ENCODE measurements around the gene RUVBL2. TPM values are rescaled to one million over a fixed set of nuclear protein-coding genes. Genes with fewer than 3 reads are reported as not detected.
A peak's percentile ranks its signal among the peaks of the same experiment; 100 is the strongest.
"Not testable (repeated sequence)": the region's sequence is repeated elsewhere in the genome, so short reads cannot be mapped to it uniquely, and the experiment has no call there.

RUVBL2 gene
- polyA plus RNA-seq, 1 experiment = 221 TPM

DNA sequence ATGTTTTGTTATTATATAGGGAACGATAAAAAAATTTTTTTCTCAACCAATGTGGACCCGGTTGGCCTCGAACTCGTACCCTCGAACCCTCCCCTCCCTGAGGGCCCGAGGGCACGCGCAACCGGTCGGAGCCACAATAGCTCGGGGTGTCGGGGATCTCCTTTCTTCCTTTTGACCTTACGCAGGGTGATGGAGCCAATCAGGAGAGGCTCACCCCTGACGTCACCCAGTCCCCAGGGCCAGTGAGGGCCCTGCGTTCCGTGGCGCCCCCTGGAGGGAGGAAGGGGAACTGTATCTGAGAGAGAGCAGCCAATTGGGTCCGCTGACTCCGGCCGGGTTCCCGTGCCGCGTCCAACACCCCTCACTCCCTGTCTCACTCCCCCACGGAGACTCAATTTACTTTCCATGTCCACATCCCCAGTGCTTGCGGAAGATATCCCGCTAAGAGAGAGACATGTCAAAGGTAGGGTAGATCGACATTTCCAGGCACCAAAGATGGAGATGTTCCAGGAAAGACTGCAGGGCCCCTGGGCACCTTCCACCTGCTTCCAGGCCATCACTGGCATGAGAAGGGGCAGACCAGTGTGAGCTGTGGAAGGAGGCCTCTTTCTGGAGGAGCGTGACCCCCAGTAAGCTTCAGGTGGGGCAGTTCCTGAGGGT lies 38.1 kb downstream of the RUVBL2 start, which contains the start of gene CGB2:
Gene CGB2, plus strand, starts transcription at position 249 of the 660 bp plus-strand sequence. Its CDS starts 206 bp downstream, at position 455.
- DNase-seq (ENCODE audit: low read depth); POLR2A ChIA-PET; H3K27me3 ChIP-seq (ENCODE audit: control insufficient read depth, insufficient read depth, low read length); CTCF ChIA-PET; H3K4me3 ChIP-seq (ENCODE audit: low read depth, low read length); H3K36me3 ChIP-seq (ENCODE audit: control insufficient read depth, insufficient read depth, low read length): not testable (repeated sequence)
- TF ChIP-seq, protein P1, sequence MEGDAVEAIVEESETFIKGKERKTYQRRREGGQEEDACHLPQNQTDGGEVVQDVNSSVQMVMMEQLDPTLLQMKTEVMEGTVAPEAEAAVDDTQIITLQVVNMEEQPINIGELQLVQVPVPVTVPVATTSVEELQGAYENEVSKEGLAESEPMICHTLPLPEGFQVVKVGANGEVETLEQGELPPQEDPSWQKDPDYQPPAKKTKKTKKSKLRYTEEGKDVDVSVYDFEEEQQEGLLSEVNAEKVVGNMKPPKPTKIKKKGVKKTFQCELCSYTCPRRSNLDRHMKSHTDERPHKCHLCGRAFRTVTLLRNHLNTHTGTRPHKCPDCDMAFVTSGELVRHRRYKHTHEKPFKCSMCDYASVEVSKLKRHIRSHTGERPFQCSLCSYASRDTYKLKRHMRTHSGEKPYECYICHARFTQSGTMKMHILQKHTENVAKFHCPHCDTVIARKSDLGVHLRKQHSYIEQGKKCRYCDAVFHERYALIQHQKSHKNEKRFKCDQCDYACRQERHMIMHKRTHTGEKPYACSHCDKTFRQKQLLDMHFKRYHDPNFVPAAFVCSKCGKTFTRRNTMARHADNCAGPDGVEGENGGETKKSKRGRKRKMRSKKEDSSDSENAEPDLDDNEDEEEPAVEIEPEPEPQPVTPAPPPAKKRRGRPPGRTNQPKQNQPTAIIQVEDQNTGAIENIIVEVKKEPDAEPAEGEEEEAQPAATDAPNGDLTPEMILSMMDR (IDR thresholded peaks at IDR 0.05; ENCODE audit: insufficient read depth, low read depth, low read length) = peak; percentile 34; the same call in 1 of the 2 replicates

DNA sequence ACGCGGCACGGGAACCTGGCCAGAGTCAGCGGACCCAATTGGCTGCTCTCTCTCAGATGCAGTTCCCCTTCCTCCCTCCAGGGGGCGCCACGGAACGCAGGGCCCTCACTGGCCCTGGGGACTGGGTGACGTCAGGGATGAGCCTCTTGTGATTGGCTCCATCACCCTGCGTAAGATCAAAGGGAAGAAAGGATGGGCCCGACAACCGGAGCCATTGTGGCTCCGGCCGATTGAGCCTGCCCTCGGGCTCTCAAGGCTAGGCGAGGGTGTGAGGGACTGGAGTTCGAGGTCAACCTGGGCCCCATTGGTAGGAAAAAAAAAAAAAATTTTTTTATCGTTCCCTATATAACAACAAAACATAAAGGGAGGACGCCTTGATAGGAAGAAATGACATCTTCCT lies 43.1 kb downstream of the RUVBL2 start, which contains the start of gene CGB1:
Gene CGB1, minus strand, starts transcription at position 81 of the 400 bp plus-strand sequence. CDS start 184 bp downstream, outside the sequence.
- H3K36me3 ChIP-seq (ENCODE audit: control insufficient read depth, insufficient read depth, low read length); DNase-seq (ENCODE audit: low read depth); H3K27me3 ChIP-seq (ENCODE audit: control insufficient read depth, insufficient read depth, low read length); CTCF ChIA-PET; POLR2A ChIA-PET; H3K4me3 ChIP-seq (ENCODE audit: low read depth, low read length): not testable (repeated sequence)
- TF ChIP-seq, protein P1 (IDR thresholded peaks at IDR 0.05; ENCODE audit: insufficient read depth, low read depth, low read length) = peak; percentile 53

DNA sequence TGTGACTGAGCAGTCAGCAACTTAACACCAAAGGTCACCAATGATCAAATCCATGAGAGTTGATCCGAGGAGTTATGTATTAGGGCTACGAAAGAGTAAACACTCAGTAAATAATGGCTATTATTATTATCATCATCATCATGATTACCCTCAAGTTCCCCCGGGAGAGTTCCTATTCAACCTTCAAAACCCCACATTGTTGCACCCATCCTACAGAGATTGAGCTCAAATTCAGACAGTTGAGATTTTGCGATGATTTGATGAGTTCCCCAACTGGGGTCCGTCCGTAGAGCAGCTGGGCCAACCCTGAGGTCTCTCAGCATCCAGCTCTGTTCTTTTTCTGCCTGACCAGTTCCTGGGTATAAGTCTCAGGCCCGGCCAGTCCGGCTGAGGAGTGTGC lies 44.4 kb downstream of the RUVBL2 start:
- CTCF ChIA-PET = not testable (repeated sequence)

DNA sequence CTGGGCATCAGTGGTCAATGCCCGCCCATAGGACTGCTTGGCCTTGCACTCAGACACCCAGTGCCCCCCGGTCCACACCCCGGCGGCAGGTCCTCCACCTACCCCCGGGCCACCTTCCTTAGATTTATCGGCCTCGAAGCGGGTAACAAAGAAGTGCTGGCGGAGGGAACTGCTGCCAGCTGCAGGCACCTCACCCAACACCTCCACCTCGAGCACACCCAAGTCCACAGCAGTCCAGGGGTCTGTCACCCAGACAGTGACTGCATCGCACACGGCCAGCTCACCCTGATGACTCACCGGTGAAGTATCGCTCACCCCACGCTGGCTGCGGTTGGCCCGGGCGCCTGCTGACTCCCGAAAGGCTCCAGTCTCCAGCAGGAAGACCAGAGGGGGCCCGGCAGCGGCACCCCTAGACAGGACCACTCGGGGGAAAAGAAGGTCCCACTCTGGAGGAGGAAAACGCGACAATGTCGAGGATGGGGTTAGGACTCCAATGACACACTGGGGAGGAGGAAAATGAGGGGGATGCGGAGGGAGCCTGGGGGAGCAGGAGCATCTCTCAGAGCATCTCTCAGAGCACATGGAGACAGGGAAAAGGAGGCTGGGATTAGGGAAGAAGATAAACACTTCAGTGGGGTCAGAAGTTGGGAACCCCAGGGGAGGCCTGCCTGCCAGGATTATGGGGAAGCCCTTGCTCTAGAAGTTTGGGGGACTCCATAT lies 45.0 kb downstream of the RUVBL2 start:
- CTCF ChIA-PET = interaction anchor here (0.8 kb wide), 1 partner anchor 21 kb away, joined by 3 read pairs; no protein-coding TSS in a partner anchor
- POLR2A ChIA-PET; H3K36me3 ChIP-seq (ENCODE audit: control insufficient read depth, insufficient read depth, low read length); DNase-seq (ENCODE audit: low read depth); H3K4me3 ChIP-seq (ENCODE audit: low read depth, low read length); H3K27me3 ChIP-seq (ENCODE audit: control insufficient read depth, insufficient read depth, low read length): not testable (repeated sequence)

More for the DNA sequence above, 44.4 kb downstream of the RUVBL2 start:
- DNase-seq (ENCODE audit: low read depth); H3K4me3 ChIP-seq (ENCODE audit: low read depth, low read length); H3K36me3 ChIP-seq (ENCODE audit: control insufficient read depth, insufficient read depth, low read length); H3K27me3 ChIP-seq (ENCODE audit: control insufficient read depth, insufficient read depth, low read length); POLR2A ChIA-PET: not testable (repeated sequence)

DNA sequence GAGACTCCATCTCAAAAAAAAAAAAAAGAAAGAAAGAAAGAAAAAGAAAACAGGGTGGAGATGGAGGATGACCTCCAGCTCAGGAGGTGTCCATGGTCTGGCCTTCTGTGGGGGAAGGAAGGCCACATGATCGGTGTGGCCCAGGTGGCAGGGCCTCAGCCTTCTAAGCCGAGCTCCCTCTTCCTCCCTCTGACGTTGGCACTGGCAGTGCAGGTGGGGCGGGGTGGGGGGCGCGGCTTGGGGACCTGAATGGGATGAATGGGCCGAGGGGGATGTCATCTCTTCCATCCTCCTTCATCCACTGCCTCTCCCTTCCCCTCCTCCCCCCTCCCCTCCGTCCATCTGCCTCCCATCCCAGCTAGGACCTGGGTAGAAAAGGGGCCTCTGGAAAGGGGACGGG lies 46.0 kb downstream of the RUVBL2 start:
- H3K36me3 ChIP-seq (ENCODE audit: control insufficient read depth, insufficient read depth, low read length); H3K4me3 ChIP-seq (ENCODE audit: low read depth, low read length); H3K27me3 ChIP-seq (ENCODE audit: control insufficient read depth, insufficient read depth, low read length); CTCF ChIA-PET; POLR2A ChIA-PET; DNase-seq (ENCODE audit: low read depth): not testable (repeated sequence)

DNA sequence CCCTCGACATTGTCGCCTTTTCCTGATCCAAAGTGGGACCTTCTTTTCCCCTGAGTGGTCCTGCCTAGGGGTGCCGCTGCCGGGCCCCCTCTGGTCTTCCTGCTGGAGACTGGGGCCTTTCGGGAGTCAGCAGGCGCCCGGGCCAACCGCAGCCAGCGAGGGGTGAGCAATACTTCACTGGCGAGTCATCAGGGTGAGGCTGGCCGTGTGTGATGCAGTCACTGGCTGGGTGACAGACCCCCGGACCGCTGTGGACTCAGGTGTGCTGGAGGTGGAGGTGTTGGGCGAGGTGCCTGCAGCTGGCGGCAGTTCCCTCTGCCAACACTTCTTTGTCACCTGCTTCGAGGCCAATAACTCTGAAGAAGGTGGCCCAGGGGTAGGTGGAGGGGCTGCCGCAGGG lies 48.5 kb downstream of the RUVBL2 start:
- DNase-seq (ENCODE audit: low read depth) = no peak
- H3K27me3 ChIP-seq (ENCODE audit: control insufficient read depth, insufficient read depth, low read length) = no peaks in the 10 kb centered on the region
- H3K4me3 ChIP-seq (ENCODE audit: low read depth, low read length) = no peak overlapping the region
- H3K36me3 ChIP-seq (ENCODE audit: control insufficient read depth, insufficient read depth, low read length) = no peaks in the 10 kb centered on the region
- TF ChIP-seq, protein P1 (IDR thresholded peaks at IDR 0.05; ENCODE audit: insufficient read depth, low read depth, low read length) = no peak
- CTCF ChIA-PET = no interaction called here
- POLR2A ChIA-PET = no interaction called here

DNA sequence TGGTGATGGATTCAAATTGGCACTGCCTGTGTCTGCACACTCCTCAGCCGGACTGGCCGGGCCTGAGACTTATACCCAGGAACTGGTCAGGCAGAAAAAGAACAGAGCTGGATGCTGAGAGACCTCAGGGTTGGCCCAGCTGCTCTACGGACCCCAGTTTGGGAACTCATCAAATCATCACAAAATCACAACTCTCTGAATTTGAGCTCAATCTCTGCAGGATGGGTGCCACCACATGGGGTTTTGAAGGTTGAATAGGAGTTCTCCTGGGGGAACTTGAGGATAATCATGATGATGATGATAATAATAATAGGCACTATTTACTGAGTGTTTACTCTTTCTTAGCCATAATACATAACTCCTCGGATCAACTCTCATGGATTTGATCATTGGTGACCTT lies 49.0 kb downstream of the RUVBL2 start:
- DNase-seq (ENCODE audit: low read depth); POLR2A ChIA-PET; H3K36me3 ChIP-seq (ENCODE audit: control insufficient read depth, insufficient read depth, low read length); H3K27me3 ChIP-seq (ENCODE audit: control insufficient read depth, insufficient read depth, low read length); CTCF ChIA-PET; H3K4me3 ChIP-seq (ENCODE audit: low read depth, low read length): not testable (repeated sequence)

DNA sequence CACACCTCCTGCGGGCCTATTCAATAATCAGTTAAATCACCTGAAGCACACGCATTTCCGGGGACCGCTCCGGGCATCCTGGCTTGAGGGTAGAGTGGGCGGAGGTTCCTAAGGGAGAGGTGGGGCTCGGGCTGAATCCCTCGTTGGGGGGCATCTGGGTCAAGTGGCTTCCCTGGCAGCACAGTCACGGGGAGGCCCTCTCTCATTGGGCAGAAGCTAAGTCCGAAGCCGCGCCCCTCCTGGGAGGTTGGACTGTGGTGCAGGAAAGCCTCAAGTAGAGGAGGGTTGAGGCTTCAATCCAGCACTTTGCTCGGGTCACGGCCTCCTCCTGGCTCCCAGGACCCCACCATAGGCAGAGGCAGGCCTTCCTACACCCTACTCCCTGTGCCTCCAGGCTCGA lies 49.9 kb downstream of the RUVBL2 start, which contains the start of gene CGB5:
Gene CGB5, plus strand, starts transcription at position 301 of the 400 bp plus-strand sequence. CDS start 362 bp downstream, outside the sequence.
- CTCF ChIA-PET = interaction anchor here (0.8 kb wide), 1 partner anchor 12 kb away, joined by 3 read pairs; no protein-coding TSS in a partner anchor

DNA sequence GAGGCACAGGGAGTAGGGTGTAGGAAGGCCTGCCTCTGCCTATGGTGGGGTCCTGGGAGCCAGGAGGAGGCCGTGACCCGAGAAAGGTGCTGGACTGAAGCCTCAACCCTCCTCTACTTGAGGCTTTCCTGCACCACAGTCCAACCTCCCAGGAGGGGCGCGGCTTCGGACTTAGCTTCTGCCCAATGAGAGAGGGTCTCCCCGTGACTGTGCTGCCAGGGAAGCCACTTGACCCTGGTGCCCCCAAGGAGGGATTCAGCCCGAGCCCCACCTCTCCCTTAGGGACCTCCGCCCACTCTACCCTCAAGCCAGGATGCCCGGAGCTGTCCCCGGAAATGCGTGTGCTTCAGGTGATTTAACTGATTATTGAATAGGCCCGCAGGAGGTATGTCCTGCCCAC lies 55.3 kb downstream of the RUVBL2 start, which contains the start of gene CGB8:
Gene CGB8, minus strand, starts transcription at position 101 of the 400 bp plus-strand sequence. CDS start 372 bp downstream, outside the sequence.
- H3K4me3 ChIP-seq (ENCODE audit: low read depth, low read length); POLR2A ChIA-PET; H3K36me3 ChIP-seq (ENCODE audit: control insufficient read depth, insufficient read depth, low read length); CTCF ChIA-PET; H3K27me3 ChIP-seq (ENCODE audit: control insufficient read depth, insufficient read depth, low read length); DNase-seq (ENCODE audit: low read depth): not testable (repeated sequence)

More for the DNA sequence above, 49.9 kb downstream of the RUVBL2 start, which contains the start of gene CGB5:
- H3K4me3 ChIP-seq (ENCODE audit: low read depth, low read length); H3K36me3 ChIP-seq (ENCODE audit: control insufficient read depth, insufficient read depth, low read length); DNase-seq (ENCODE audit: low read depth); H3K27me3 ChIP-seq (ENCODE audit: control insufficient read depth, insufficient read depth, low read length); POLR2A ChIA-PET: not testable (repeated sequence)

All from BJ (cell line).